Muscle of leg (tissue), 11 donors: ENCODE data around the gene CARD19. TPM values are rescaled to one million over a fixed set of nuclear protein-coding genes. Genes with fewer than 3 reads are reported as not detected.

Experiments
- DNase-seq: peaks from one replicate; pipeline ENCODE4 v3.0.0; 2013
- H3K27ac ChIP-seq: one replicate; pipeline ENCODE4 v1.5.1; 2013; ENCODE audit warnings: mild to moderate bottlenecking, low read length, control low read depth
- H3K27me3 ChIP-seq: one replicate; pipeline ENCODE4 v1.6.1; 2013; ENCODE audit warnings: low read length; ENCODE audit not compliant: control insufficient read depth, insufficient read depth
- H3K36me3 ChIP-seq: one replicate; pipeline ENCODE4 v1.6.1; 2013; ENCODE audit warnings: low read length; ENCODE audit not compliant: control insufficient read depth, insufficient read depth
- H3K4me1 ChIP-seq: one replicate; pipeline ENCODE4 v1.6.1; 2013; ENCODE audit warnings: low read length; ENCODE audit not compliant: control insufficient read depth, insufficient read depth
- H3K4me3 ChIP-seq: one replicate; pipeline ENCODE4 v1.5.1; 2013; ENCODE audit warnings: low read length, control low read depth
- H3K9me3 ChIP-seq: replicated peaks from 2 replicates; pipeline ENCODE4 v1.6.1; 2013; ENCODE audit warnings: low read depth, low read length; ENCODE audit not compliant: control insufficient read depth
- WGBS: methylation state at CpG from one replicate; pipeline ENCODE4 v1.1.5; 2013; ENCODE audit warnings: missing lambda C conversion rate; ENCODE audit not compliant: insufficient coverage; 5-methylcytosine and 5-hydroxymethylcytosine counted together
- polyA plus RNA-seq, 8 donors: library from polyadenylated mRNA; unstranded; fragments of 120-200 nt; gene quantifications; one replicate each; pipeline versions ENCODE4 v1.2.1 to v1.2.3, GENCODE V29; 2013; ENCODE audit warnings: inconsistent platforms in 1 of 8, low replicate concordance in 1 of 8; ENCODE audit not compliant: insufficient read length in 8 of 8, insufficient read depth in 1 of 8
- total RNA-seq: library from RNA; stranded (reverse); fragments of 120-200 nt; gene quantifications from one replicate; pipeline ENCODE4 v1.2.4, GENCODE V29; 2013

Gene CARD19
- total and polyA plus RNA-seq, 9 donors = 32.9 to 51.4 (median 36.3) TPM

DNA sequence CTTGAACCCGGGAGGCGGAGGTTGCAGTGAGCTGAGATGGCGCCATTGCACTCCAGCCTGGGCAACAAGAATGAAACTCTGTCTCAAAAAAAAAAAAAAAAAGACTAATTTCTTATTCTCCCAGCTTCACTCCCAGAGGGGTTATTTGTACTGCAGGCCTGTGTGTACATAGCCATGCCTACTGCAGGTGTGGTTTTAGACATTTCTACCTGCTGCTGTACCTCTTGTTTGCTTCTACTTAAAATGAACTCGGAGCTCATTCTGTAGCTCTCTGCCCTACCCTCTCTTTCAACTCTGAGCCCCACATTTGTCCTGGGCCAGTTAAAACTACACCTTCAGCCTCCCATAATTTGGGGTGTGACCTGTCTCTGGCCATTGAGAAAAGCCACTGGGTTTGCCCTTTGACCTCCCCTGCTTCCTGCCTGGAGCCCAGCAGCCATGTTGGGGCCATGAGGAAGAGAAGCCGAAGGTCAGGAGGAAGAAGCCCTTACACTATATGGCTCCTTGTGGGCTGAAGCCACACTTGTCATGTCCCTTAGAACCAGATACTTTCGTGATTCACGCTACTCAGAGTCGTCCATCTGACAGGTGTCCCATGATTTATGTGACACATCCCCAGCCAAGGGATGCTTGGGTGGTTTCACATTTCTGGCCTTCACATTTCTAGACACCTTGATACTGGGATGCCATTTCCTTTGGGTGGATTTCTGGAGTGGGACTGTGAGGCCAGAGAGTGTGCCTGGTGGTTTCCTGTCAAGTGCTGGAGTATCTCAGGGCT is 9.4 kb upstream of the CARD19 start:
- DNase-seq = no peak
- peaks cover 8% of the 10 kb centered on the region for H3K4me1 ChIP-seq
- H3K27me3 ChIP-seq = no peaks in the 10 kb centered on the region
- WGBS = 83% methylated on average over 3 of the region's 8 CpGs
- no peak overlapping the region for H3K4me3 ChIP-seq
- H3K9me3 ChIP-seq = no peaks in the 10 kb centered on the region
- H3K27ac ChIP-seq = no peak overlapping the region
- no peaks in the 10 kb centered on the region for H3K36me3 ChIP-seq

DNA sequence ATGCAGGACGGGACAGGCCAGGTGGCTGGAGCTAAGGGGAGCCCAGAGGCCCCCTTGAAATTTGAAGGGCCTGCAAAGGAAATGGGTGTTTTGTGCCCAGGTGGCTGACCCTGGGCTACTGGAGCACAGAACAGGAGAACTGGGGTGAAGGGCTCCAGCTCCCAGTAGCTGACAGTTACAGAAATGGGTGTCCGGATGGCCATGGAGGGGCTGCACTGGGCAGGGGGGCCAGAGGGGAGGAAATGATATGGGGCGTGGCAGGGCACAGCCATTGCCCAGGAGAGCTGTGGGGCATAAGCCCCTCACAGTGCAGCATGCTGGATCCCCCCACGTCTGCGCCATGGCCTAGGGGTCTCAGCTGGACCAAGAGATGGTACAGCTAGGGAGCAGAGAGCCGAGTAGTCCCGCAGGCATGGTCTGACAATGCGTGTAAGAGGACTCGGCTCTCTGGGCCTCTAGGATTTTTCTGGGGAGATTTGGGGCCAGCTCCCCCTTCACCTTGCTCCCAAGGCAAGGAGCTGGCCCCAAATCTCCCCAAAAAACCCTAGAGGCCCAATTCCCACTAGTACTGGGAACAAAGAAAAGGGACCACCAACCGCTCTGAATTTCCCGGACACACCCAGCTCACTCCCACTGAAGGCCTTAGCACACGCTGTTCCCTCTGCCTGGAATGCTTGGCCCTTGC is 7.9 kb upstream of the CARD19 start:
- Histone ChIP-seq H3K4me1 (peaks cover 10% of the 10 kb centered on the region), H3K27ac (no peak overlapping the region), H3K27me3 (no peaks in the 10 kb centered on the region), H3K36me3 (no peaks in the 10 kb centered on the region), H3K9me3 (no peaks in the 10 kb centered on the region), H3K4me3 (no peak overlapping the region)
- 96% methylated on average over 11 of the region's 12 CpGs for WGBS
- DNase-seq = no peak

DNA sequence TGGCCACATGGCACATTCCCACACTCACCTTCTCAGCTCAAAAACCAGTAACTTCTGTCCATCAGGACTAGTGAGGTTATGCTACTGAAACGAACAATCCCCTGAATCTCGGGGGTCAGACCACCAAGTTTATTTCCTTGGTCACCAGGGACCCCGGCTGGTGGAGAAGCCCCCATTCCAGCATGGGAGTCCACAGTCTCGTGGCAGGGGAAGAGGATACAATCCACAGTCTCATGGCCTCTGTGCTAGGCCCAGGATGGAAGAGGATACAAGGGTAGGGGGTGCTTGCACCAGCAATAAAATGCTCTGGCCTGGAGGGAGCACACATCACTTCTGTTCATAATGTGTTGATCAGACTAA is 7.4 kb upstream of the CARD19 start:
- H3K4me3 ChIP-seq = no peak overlapping the region
- WGBS = 81% methylated on average over 3 of the region's 4 CpGs
- peaks cover 13% of the 10 kb centered on the region for H3K4me1 ChIP-seq
- no peaks in the 10 kb centered on the region for H3K9me3 ChIP-seq
- H3K27ac ChIP-seq = no peak overlapping the region
- H3K27me3 ChIP-seq = no peaks in the 10 kb centered on the region
- no peaks in the 10 kb centered on the region for H3K36me3 ChIP-seq
- DNase-seq = no peak

DNA sequence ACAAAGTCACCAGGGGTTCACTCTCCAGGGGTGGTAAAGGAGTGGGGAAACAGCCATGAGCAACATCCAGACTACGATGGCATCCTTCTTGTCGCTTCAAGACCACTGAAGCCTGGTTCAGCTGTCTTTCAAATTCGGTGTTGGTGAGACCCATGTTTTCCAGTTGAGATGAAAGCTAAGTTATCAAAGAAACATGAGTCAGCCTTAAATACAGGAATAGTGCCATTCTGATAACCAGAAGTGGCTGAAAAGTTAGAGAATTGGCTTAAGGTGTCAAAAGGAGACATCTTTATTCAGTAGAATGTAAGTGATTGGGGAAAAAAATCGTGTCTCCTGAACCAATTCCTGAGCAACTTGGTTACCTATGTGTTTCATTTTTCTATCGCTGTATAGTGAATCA is 7.0 kb upstream of the CARD19 start:
- H3K9me3 ChIP-seq = no peaks in the 10 kb centered on the region
- no peak overlapping the region for H3K4me3 ChIP-seq
- H3K27ac ChIP-seq = no peak overlapping the region
- WGBS = 94% methylated on average over 3 of the region's 5 CpGs
- H3K27me3 ChIP-seq = no peaks in the 10 kb centered on the region
- no peaks in the 10 kb centered on the region for H3K36me3 ChIP-seq
- H3K4me1 ChIP-seq = peaks cover 17% of the 10 kb centered on the region
- DNase-seq = no peak

DNA sequence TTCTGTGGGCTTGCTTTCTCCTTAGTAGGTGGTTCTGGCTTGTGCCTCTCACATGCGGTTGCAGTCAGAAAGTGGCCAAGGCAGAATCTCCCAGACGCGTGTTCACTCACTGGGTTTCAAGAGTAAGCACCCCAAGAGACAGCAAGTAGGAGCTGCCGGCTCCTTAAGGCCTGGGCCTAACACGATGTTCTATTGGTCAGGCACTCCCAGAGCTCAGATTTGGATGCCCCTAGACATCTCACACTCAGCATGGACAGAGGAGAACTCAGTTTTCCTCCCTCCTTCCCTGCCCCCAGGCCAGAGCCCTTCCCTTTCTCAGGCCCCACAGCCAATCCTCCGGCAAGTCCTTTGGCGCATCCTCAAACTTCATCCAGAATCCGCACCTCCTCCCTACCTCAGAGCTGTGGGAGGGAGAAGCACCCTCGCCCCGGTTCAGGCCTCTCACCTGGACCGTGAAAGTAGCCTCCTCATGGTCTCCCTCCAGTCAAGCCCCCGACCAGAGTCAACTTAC is 6.5 kb upstream of the CARD19 start:
- Histone ChIP-seq H3K36me3 (no peaks in the 10 kb centered on the region), H3K27ac (no peak overlapping the region), H3K4me1 (peaks cover 22% of the 10 kb centered on the region), H3K9me3 (no peaks in the 10 kb centered on the region), H3K4me3 (no peak overlapping the region), H3K27me3 (no peaks in the 10 kb centered on the region)
- DNase-seq = no peak
- WGBS = 42% methylated on average over 8 of the region's 12 CpGs

DNA sequence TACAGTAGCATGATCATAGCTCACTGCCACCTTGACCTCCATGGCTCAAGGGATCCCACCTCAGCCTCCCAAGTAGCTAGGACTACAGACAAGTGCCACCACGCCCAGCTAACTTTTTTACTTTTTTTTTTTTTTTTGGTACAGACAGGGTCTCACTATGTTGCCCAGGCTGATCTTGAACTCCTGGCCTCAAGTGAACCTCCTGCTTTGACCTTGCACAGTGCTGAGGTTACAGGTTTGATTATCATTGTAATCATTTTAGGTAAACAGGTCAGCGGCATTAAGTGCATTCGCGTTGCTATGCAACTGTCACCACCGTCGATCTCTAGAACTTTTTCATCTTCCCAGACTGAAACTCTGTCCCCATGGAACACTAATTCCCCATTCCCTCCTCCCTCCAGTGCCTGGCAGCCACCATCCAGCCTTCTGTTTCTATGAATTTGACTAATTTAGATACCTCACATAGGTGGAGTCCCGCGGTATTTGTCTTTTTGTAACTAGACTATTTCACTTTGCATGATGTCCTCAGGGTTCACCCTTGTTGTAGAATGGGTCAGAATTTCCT is 5.8 kb upstream of the CARD19 start:
- WGBS = 82% methylated on average over 5 of the region's 8 CpGs
- Histone ChIP-seq H3K27ac (no peak overlapping the region), H3K4me3 (no peak overlapping the region), H3K4me1 (peaks cover 29% of the 10 kb centered on the region), H3K36me3 (no peaks in the 10 kb centered on the region), H3K9me3 (no peaks in the 10 kb centered on the region), H3K27me3 (no peaks in the 10 kb centered on the region)
- no peak for DNase-seq

DNA sequence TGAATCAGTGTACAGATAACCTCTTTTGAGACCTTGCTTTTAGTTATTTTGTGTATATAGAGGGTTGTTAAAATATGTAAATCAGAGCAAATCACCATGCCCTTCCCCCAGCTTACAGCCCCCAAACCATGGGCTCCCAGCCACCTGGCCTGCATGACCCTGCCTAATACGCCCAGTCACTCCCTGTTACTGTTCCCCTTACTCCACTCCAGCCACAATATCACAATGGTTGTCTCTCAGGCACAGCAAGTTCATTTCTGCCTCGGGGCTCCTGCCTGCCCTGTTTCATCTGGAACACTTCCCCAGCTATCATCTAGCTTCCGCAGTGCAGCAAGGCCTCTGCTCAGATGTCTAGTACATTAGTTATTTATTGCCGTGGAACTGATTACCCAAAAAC is 5.0 kb upstream of the CARD19 start:
- Histone ChIP-seq H3K27me3 (no peaks in the 10 kb centered on the region), H3K9me3 (no peaks in the 10 kb centered on the region), H3K4me3 (no peak overlapping the region), H3K4me1 (peaks cover 30% of the 10 kb centered on the region), H3K27ac (no peak overlapping the region), H3K36me3 (no peaks in the 10 kb centered on the region)
- WGBS = 43% methylated on average over 2 of the region's 4 CpGs
- no peak for DNase-seq

DNA sequence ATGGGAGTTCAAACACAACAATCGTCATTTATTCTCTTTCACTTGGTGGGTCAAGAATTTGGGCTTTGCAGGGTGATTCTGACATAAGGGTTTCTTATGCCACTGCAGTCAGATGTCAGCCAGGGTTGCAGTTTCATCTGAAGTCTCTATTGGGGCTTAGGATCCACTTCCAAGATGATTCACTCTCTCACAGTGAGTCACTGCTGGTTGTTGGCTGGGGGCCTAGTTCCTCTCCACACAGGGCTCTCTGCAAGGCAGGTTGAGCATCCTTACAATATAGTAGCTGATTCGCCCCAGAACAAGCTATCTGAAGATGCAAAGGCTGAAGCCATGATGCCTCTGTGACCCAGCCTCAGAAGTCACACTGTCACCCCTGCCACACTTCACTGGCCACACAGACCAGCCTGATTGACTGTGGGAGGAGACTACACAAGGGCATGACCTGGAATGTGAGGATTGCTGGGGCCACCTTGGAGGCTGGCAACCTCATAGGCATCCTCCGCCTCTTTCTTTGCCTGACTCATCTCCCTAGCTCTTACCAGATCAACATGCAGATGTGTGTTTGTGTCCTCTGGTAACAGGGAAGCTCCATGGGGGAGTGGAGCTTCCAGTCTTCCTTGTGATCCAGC is 4.5 kb upstream of the CARD19 start:
- no peaks in the 10 kb centered on the region for H3K36me3 ChIP-seq
- H3K27me3 ChIP-seq = no peaks in the 10 kb centered on the region
- no peaks in the 10 kb centered on the region for H3K9me3 ChIP-seq
- H3K27ac ChIP-seq = no peak overlapping the region
- WGBS = no CpG with 5 or more reads among the region's 3 CpGs
- H3K4me3 ChIP-seq = no peak overlapping the region
- peaks cover 30% of the 10 kb centered on the region for H3K4me1 ChIP-seq
- DNase-seq = peak; percentile 55

DNA sequence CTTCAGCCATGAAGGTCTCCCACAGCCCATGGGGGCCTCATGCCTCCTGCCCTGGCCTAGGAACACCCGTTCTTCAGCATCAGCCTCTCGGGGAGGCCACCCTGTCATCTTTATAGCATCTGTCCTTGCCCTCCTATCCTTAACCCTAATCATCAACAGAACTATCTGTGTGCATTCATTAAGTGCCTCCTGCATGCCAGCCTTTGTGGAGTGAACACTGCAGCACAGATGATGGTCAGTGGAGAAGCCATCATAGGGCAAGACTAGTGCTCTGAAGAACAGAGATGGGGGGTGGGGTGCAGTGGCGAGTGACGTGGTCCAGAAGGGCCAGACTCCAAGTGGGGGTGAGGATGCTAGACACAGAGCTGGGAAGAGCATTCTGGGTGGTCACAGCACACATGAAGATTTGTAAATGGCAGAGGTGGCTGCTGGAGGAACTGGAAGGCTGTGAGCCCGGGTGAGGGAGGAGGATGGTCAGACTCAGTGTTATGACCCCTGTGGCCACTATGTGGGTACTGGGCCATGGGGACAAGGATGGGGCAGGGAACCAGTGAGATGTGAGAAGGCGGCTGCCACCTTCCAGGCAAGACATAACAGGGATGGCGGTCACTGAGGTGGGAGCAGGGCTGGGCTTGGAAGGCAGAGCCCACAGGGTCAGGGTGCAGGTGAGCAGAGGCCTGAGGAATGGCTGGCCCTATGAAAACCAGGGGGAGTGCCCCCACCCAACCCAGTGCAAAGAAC is 3.6 kb upstream of the CARD19 start:
- Histone ChIP-seq H3K4me3 (no peak overlapping the region), H3K9me3 (no peaks in the 10 kb centered on the region), H3K36me3 (no peaks in the 10 kb centered on the region), H3K27me3 (no peaks in the 10 kb centered on the region), H3K4me1 (peaks cover 38% of the 10 kb centered on the region), H3K27ac (peak overlapping the region; percentile 99)
- no peak for DNase-seq
- 92% methylated on average over 6 of the region's 7 CpGs for WGBS
